GM12801 (cell line): Measurements from ENCODE around the gene SLC6A8.

ENCODE experiments used
- CTCF ChIP-seq: IDR thresholded peaks from one replicate; pipeline ENCODE4 v1.5.1; 2011; ENCODE audit warnings: control low read depth; ENCODE audit not compliant: insufficient read length; ENCODE audit errors: extremely low read depth

The SLC6A8 gene

GRCh38 chrX:153692003-153692402 is 4.3 kb downstream of the SLC6A8 start:
- no peak for TF ChIP-seq CTCF

GRCh38 chrX:153692611-153693156 is 5.0 kb downstream of the SLC6A8 start:
- no peak for TF ChIP-seq CTCF

GRCh38 chrX:153693216-153694086 is 5.7 kb downstream of the SLC6A8 start:
- TF ChIP-seq CTCF: no peak

GRCh38 chrX:153694687-153695270 is 7.1 kb downstream of the SLC6A8 start:
- TF ChIP-seq CTCF: no peak

- TF ChIP-seq CTCF: no peak
Measured at GRCh38 chrX:153696100-153696499, 8.4 kb downstream of the SLC6A8 start.

- no peak for TF ChIP-seq CTCF
Measured at GRCh38 chrX:153697924-153698865, 10.5 kb downstream of the SLC6A8 start.

GRCh38 chrX:153700376-153700945 is 12.7 kb downstream of the SLC6A8 start:
- TF ChIP-seq CTCF: no peak
